Neural crest cell (in vitro differentiated cells): Measurements from ENCODE around the gene PLEK. TPM values are rescaled to one million over a fixed set of nuclear protein-coding genes. Genes with fewer than 3 reads are reported as not detected.
"Not testable (repeated sequence)": the region's sequence is repeated elsewhere in the genome, so short reads cannot be mapped to it uniquely, and the experiment has no call there.

Experiments used
- DNase-seq: peaks from one replicate; pipeline ENCODE4 v3.0.0; 2021; ENCODE audit warnings: low read depth, mixed read lengths, low spot score
- H3K27ac Mint-ChIP-seq: one replicate; pipeline ENCODE4 v1.8.0; 2021; ENCODE audit warnings: mild to moderate bottlenecking, mixed read lengths; ENCODE audit not compliant: unreplicated experiment
- H3K27me3 Mint-ChIP-seq: 2 replicates; pipeline ENCODE4 v1.8.0; 2021; ENCODE audit warnings: low read depth, mild to moderate bottlenecking, mixed read lengths
- H3K36me3 Mint-ChIP-seq: 2 replicates; pipeline ENCODE4 v1.8.0; 2021; ENCODE audit warnings: low read depth, mild to moderate bottlenecking, mixed read lengths
- H3K4me1 Mint-ChIP-seq: 2 replicates; pipeline ENCODE4 v1.8.0; 2021; ENCODE audit warnings: mixed read lengths
- H3K4me3 Mint-ChIP-seq: one replicate; pipeline ENCODE4 v1.8.0; 2021; ENCODE audit warnings: mild to moderate bottlenecking, mixed read lengths
- H3K9me3 Mint-ChIP-seq: 2 replicates; pipeline ENCODE4 v1.8.0; 2021; ENCODE audit warnings: mixed read lengths
- CTCF ChIP-seq: fragments of 200-600 bp; sonication (generic); conservative IDR thresholded peaks from 2 replicates; pipeline ENCODE4 v1.5.0; 2021; ENCODE audit warnings: antibody characterized with exemption, mild to moderate bottlenecking
- total RNA-seq: library from RNA; stranded (reverse); gene quantifications from 2 replicates; pipeline ENCODE4 v1.2.1, GENCODE V29; 2021

The PLEK gene
- total RNA-seq, 1 donor from 2014 or later: not detected

GRCh38 chr2:68342470-68342869, 22.6 kb upstream of the PLEK start:
- H3K9me3 Mint-ChIP-seq: no peaks in the 10 kb centered on the region
- H3K27ac Mint-ChIP-seq: no peak overlapping the region
- H3K27me3 Mint-ChIP-seq: peaks cover 59% of the 10 kb centered on the region

GRCh38 chr2:68344031-68344430, 21.1 kb upstream of the PLEK start:
- no peak for TF ChIP-seq CTCF
- Mint-ChIP-seq H3K4me3 (no peak overlapping the region), H3K36me3 (no peaks in the 10 kb centered on the region), H3K9me3 (peaks cover 3% of the 10 kb centered on the region), H3K27me3 (peaks cover 62% of the 10 kb centered on the region), H3K4me1 (peaks cover 9% of the 10 kb centered on the region), H3K27ac (no peak overlapping the region)
- DNase-seq: no peak

More at GRCh38 chr2:68342470-68342869, 22.6 kb upstream of the PLEK start:
- no peak overlapping the region for H3K4me3 Mint-ChIP-seq
- TF ChIP-seq CTCF: no peak
- no peak for DNase-seq
- H3K36me3 Mint-ChIP-seq: no peaks in the 10 kb centered on the region
- H3K4me1 Mint-ChIP-seq: peaks cover 9% of the 10 kb centered on the region

- no peak for TF ChIP-seq CTCF
- Mint-ChIP-seq H3K36me3 (no peaks in the 10 kb centered on the region), H3K4me1 (peaks cover 8% of the 10 kb centered on the region), H3K27ac (no peak overlapping the region), H3K9me3 (peaks cover 3% of the 10 kb centered on the region), H3K4me3 (no peak overlapping the region), H3K27me3 (peaks cover 52% of the 10 kb centered on the region)
- no peak for DNase-seq
Measured at GRCh38 chr2:68345129-68345875, 19.8 kb upstream of the PLEK start.

GRCh38 chr2:68349091-68349490, 16.0 kb upstream of the PLEK start:
- DNase-seq, H3K36me3 Mint-ChIP-seq, H3K27ac Mint-ChIP-seq, H3K4me1 Mint-ChIP-seq, H3K4me3 Mint-ChIP-seq, H3K9me3 Mint-ChIP-seq: not testable (repeated sequence)
- peaks cover 31% of the 10 kb centered on the region for H3K27me3 Mint-ChIP-seq

GRCh38 chr2:68351997-68352396, 13.1 kb upstream of the PLEK start:
- H3K27ac Mint-ChIP-seq: no peak overlapping the region
- peaks cover 21% of the 10 kb centered on the region for H3K27me3 Mint-ChIP-seq
- DNase-seq: no peak
- H3K9me3 Mint-ChIP-seq: peaks cover 3% of the 10 kb centered on the region
- TF ChIP-seq CTCF: no peak
- no peak overlapping the region for H3K4me3 Mint-ChIP-seq
- H3K4me1 Mint-ChIP-seq: no peaks in the 10 kb centered on the region
- no peaks in the 10 kb centered on the region for H3K36me3 Mint-ChIP-seq

- Mint-ChIP-seq H3K27me3 (peaks cover 14% of the 10 kb centered on the region), H3K9me3 (peaks cover 3% of the 10 kb centered on the region), H3K4me1 (peaks cover 2% of the 10 kb centered on the region), H3K36me3 (no peaks in the 10 kb centered on the region), H3K4me3 (no peak overlapping the region), H3K27ac (no peak overlapping the region)
- DNase-seq: no peak
- TF ChIP-seq CTCF: no peak
Measured at GRCh38 chr2:68352651-68353391, 12.3 kb upstream of the PLEK start.
